ENCODE data around the gene RASL10A. TPM values are rescaled to one million over a fixed set of nuclear protein-coding genes. Genes with fewer than 3 reads are reported as not detected.
A peak's percentile ranks its signal among the peaks of the same experiment; 100 is the strongest.

The RASL10A gene
- total and polyA plus RNA-seq, 9 of the 15 experiments (the other 6 are each of a cell fraction or from before 2014, with no cell fraction given), result 0.17 to 1.2 (median 0.45) TPM; not detected in 3

- TF ChIP-seq ZNF592 (IDR thresholded peaks at IDR 0.05), result no peak
- peak; percentile 53; the same call in 1 of the 2 replicates for TF ChIP-seq HNRNPL (IDR thresholded peaks at IDR 0.05; ENCODE audit: low read depth, low read length)
- peak; percentile 54 for TF ChIP-seq POLR2G (IDR thresholded peaks at IDR 0.05; ENCODE audit: low read depth, low read length)
- no peak for TF ChIP-seq SNIP1 (IDR thresholded peaks at IDR 0.05; ENCODE audit: low read depth)
Observed at GRCh38 chr22:29263791-29264276, 51.7 kb downstream of the RASL10A start (continued).

Small RNA genes within 50 kb of the gene (microRNA-seq; reads per million reads assigned to microRNA genes)
- gene MIR3653 (ENCODE audit: borderline microRNAs expressed), result 3.7 reads per million, percentile 40 among the genes with 10 or more reads in this experiment

Small RNA genes within 50 kb of the gene (small RNA-seq; reads per million reads assigned to genes)
- not detected for gene MIR3653

Other genes starting within 250 kb of the RASL10A start
Only the 7 nearest of the 9 such genes appear.
- 5.5 and 6.9 TPM in 2 replicates for gene EMID1, start 109.8 kb downstream of the RASL10A start, total RNA-seq (2014; rRNA removed)
- gene EMID1, start 109.8 kb downstream of the RASL10A start, total RNA-seq (2014; rRNA removed; fragmentation: Illumina TruSeq; extraction: Trizol), result 0.80 and 0.91 TPM in 2 replicates
- 3.0 TPM in 2 replicates for gene EMID1, start 109.8 kb downstream of the RASL10A start, total RNA-seq (2015; rRNA removed; fragmentation: Illumina TruSeq; extraction: Trizol)
- gene EMID1, start 109.8 kb downstream of the RASL10A start, total RNA-seq (2021), result 5.7 and 7.2 TPM in 2 replicates
- gene EMID1, start 109.8 kb downstream of the RASL10A start, polyA plus RNA-seq (2011; rRNA removed), result 2.7 and 3.0 TPM in 2 replicates
- gene EMID1, start 109.8 kb downstream of the RASL10A start, polyA plus RNA-seq (2014; fragmentation: Illumina TruSeq; extraction: Trizol), result 1.6 and 2.6 TPM in 2 replicates
- gene EMID1, start 109.8 kb downstream of the RASL10A start, polyA plus RNA-seq (2014; fragmentation: Nextera tagmentation; extraction: Ambion mirVana), result under 1 TPM; 0.15 to 0.17 TPM
- 4.9 and 6.9 TPM in 2 replicates for gene EMID1, start 109.8 kb downstream of the RASL10A start, polyA plus RNA-seq (2014; rRNA removed)
- 30.9 and 37.1 TPM in 2 replicates for gene RHBDD3, start 47.7 kb downstream of the RASL10A start, total RNA-seq (2014; rRNA removed)
- 7.3 and 8.5 TPM in 2 replicates for gene RHBDD3, start 47.7 kb downstream of the RASL10A start, total RNA-seq (2014; rRNA removed; fragmentation: Illumina TruSeq; extraction: Trizol)
- 18.0 and 20.8 TPM in 2 replicates for gene RHBDD3, start 47.7 kb downstream of the RASL10A start, total RNA-seq (2015; rRNA removed; fragmentation: Illumina TruSeq; extraction: Trizol)
- 29.9 and 30.3 TPM in 2 replicates for gene RHBDD3, start 47.7 kb downstream of the RASL10A start, total RNA-seq (2021)
- 14.0 and 17.4 TPM in 2 replicates for gene RHBDD3, start 47.7 kb downstream of the RASL10A start, polyA plus RNA-seq (2011; rRNA removed)
- 10.2 and 20.1 TPM in 2 replicates for gene RHBDD3, start 47.7 kb downstream of the RASL10A start, polyA plus RNA-seq (2014; fragmentation: Illumina TruSeq; extraction: Trizol)
- gene RHBDD3, start 47.7 kb downstream of the RASL10A start, polyA plus RNA-seq (2014; fragmentation: Nextera tagmentation; extraction: Ambion mirVana), result 1 to 10 TPM in 1 of 2 experiments, under 1 TPM in 1; 0.32 to 1.2 TPM
- 35.6 and 39.3 TPM in 2 replicates for gene RHBDD3, start 47.7 kb downstream of the RASL10A start, polyA plus RNA-seq (2014; rRNA removed)
- 283 and 302 TPM in 2 replicates for gene EWSR1, start 47.4 kb downstream of the RASL10A start, total RNA-seq (2014; rRNA removed)
- 131 and 132 TPM in 2 replicates for gene EWSR1, start 47.4 kb downstream of the RASL10A start, total RNA-seq (2014; rRNA removed; fragmentation: Illumina TruSeq; extraction: Trizol)
- gene EWSR1, start 47.4 kb downstream of the RASL10A start, total RNA-seq (2015; rRNA removed; fragmentation: Illumina TruSeq; extraction: Trizol), result 172 and 181 TPM in 2 replicates
- gene EWSR1, start 47.4 kb downstream of the RASL10A start, total RNA-seq (2021), result 233 and 254 TPM in 2 replicates
- gene EWSR1, start 47.4 kb downstream of the RASL10A start, polyA plus RNA-seq (2011; rRNA removed), result 239 and 279 TPM in 2 replicates
- 375 and 450 TPM in 2 replicates for gene EWSR1, start 47.4 kb downstream of the RASL10A start, polyA plus RNA-seq (2014; fragmentation: Illumina TruSeq; extraction: Trizol)
- 100 to 1,000 TPM in 1 of 2 experiments, 10 to 100 TPM in 1; 83.3 to 101 TPM for gene EWSR1, start 47.4 kb downstream of the RASL10A start, polyA plus RNA-seq (2014; fragmentation: Nextera tagmentation; extraction: Ambion mirVana)
- 245 and 263 TPM in 2 replicates for gene EWSR1, start 47.4 kb downstream of the RASL10A start, polyA plus RNA-seq (2014; rRNA removed)
- gene GAS2L1, start 9.0 kb downstream of the RASL10A start, total RNA-seq (2014; rRNA removed), result 7.0 and 9.5 TPM in 2 replicates
- 1.3 and 1.5 TPM in 2 replicates for gene GAS2L1, start 9.0 kb downstream of the RASL10A start, total RNA-seq (2014; rRNA removed; fragmentation: Illumina TruSeq; extraction: Trizol)
- gene GAS2L1, start 9.0 kb downstream of the RASL10A start, total RNA-seq (2015; rRNA removed; fragmentation: Illumina TruSeq; extraction: Trizol), result 4.8 and 5.4 TPM in 2 replicates
- gene GAS2L1, start 9.0 kb downstream of the RASL10A start, total RNA-seq (2021), result 19.7 and 21.4 TPM in 2 replicates
- 3.2 and 5.1 TPM in 2 replicates for gene GAS2L1, start 9.0 kb downstream of the RASL10A start, polyA plus RNA-seq (2011; rRNA removed)
- gene GAS2L1, start 9.0 kb downstream of the RASL10A start, polyA plus RNA-seq (2014; fragmentation: Illumina TruSeq; extraction: Trizol), result 2.4 and 6.6 TPM in 2 replicates
- under 1 TPM; 0.56 to 0.94 TPM for gene GAS2L1, start 9.0 kb downstream of the RASL10A start, polyA plus RNA-seq (2014; fragmentation: Nextera tagmentation; extraction: Ambion mirVana)
- 14.3 and 17.2 TPM in 2 replicates for gene GAS2L1, start 9.0 kb downstream of the RASL10A start, polyA plus RNA-seq (2014; rRNA removed)
- gene AP1B1, start 72.9 kb upstream of the RASL10A start, total RNA-seq (2014; rRNA removed), result 45.7 and 62.1 TPM in 2 replicates
- 16.2 and 18.5 TPM in 2 replicates for gene AP1B1, start 72.9 kb upstream of the RASL10A start, total RNA-seq (2014; rRNA removed; fragmentation: Illumina TruSeq; extraction: Trizol)
- 28.4 and 30.1 TPM in 2 replicates for gene AP1B1, start 72.9 kb upstream of the RASL10A start, total RNA-seq (2015; rRNA removed; fragmentation: Illumina TruSeq; extraction: Trizol)
- 55.6 and 60.9 TPM in 2 replicates for gene AP1B1, start 72.9 kb upstream of the RASL10A start, total RNA-seq (2021)
- gene AP1B1, start 72.9 kb upstream of the RASL10A start, polyA plus RNA-seq (2011; rRNA removed), result 25.7 and 40.6 TPM in 2 replicates
- 47.9 and 54.0 TPM in 2 replicates for gene AP1B1, start 72.9 kb upstream of the RASL10A start, polyA plus RNA-seq (2014; fragmentation: Illumina TruSeq; extraction: Trizol)
- gene AP1B1, start 72.9 kb upstream of the RASL10A start, polyA plus RNA-seq (2014; fragmentation: Nextera tagmentation; extraction: Ambion mirVana), result 1 to 10 TPM; 1.2 to 1.6 TPM
- 31.1 and 33.3 TPM in 2 replicates for gene AP1B1, start 72.9 kb upstream of the RASL10A start, polyA plus RNA-seq (2014; rRNA removed)
- not detected in 2 replicates for gene RFPL1, start 122.9 kb upstream of the RASL10A start, total RNA-seq (2014; rRNA removed)
- gene RFPL1, start 122.9 kb upstream of the RASL10A start, total RNA-seq (2014; rRNA removed; fragmentation: Illumina TruSeq; extraction: Trizol), result not detected in 2 replicates
- gene RFPL1, start 122.9 kb upstream of the RASL10A start, total RNA-seq (2015; rRNA removed; fragmentation: Illumina TruSeq; extraction: Trizol), result not detected in 2 replicates
- gene RFPL1, start 122.9 kb upstream of the RASL10A start, total RNA-seq (2021), result not detected in 2 replicates
- not detected in 2 replicates for gene RFPL1, start 122.9 kb upstream of the RASL10A start, polyA plus RNA-seq (2011; rRNA removed)
- not detected in 2 replicates for gene RFPL1, start 122.9 kb upstream of the RASL10A start, polyA plus RNA-seq (2014; fragmentation: Illumina TruSeq; extraction: Trizol)
- gene RFPL1, start 122.9 kb upstream of the RASL10A start, polyA plus RNA-seq (2014; fragmentation: Nextera tagmentation; extraction: Ambion mirVana), result not detected
- not detected in 2 replicates for gene RFPL1, start 122.9 kb upstream of the RASL10A start, polyA plus RNA-seq (2014; rRNA removed)
- gene NEFH, start 164.5 kb upstream of the RASL10A start, total RNA-seq (2014; rRNA removed), result 10.8 and 16.0 TPM in 2 replicates
- gene NEFH, start 164.5 kb upstream of the RASL10A start, total RNA-seq (2014; rRNA removed; fragmentation: Illumina TruSeq; extraction: Trizol), result 10.2 and 11.6 TPM in 2 replicates
- 17.3 and 17.6 TPM in 2 replicates for gene NEFH, start 164.5 kb upstream of the RASL10A start, total RNA-seq (2015; rRNA removed; fragmentation: Illumina TruSeq; extraction: Trizol)
- gene NEFH, start 164.5 kb upstream of the RASL10A start, total RNA-seq (2021), result 12.7 and 14.5 TPM in 2 replicates
- gene NEFH, start 164.5 kb upstream of the RASL10A start, polyA plus RNA-seq (2011; rRNA removed), result 2.4 and 5.1 TPM in 2 replicates
- 19.3 and 26.9 TPM in 2 replicates for gene NEFH, start 164.5 kb upstream of the RASL10A start, polyA plus RNA-seq (2014; fragmentation: Illumina TruSeq; extraction: Trizol)
- gene NEFH, start 164.5 kb upstream of the RASL10A start, polyA plus RNA-seq (2014; fragmentation: Nextera tagmentation; extraction: Ambion mirVana), result 1 to 10 TPM; 2.3 to 3.8 TPM
- gene NEFH, start 164.5 kb upstream of the RASL10A start, polyA plus RNA-seq (2014; rRNA removed), result 10.1 and 11.4 TPM in 2 replicates

Measured in K562 (cell line).